HG03442 (cell line): ENCODE data around the gene XRN2.

Source experiments
- ATAC-seq: cut with Tn5 transposase; IDR thresholded peaks from one replicate; pipeline ENCODE4 v1.9.1; 2021; ENCODE audit warnings: mild to moderate bottlenecking, moderate library complexity; ENCODE audit not compliant: unreplicated experiment

Gene XRN2

GRCh38 chr20:21384308-21384892, 81.3 kb downstream of the XRN2 start:
- ATAC-seq = no peak

- ATAC-seq = no peak
Measured at GRCh38 chr20:21386111-21386510, 83.0 kb downstream of the XRN2 start.

DNA sequence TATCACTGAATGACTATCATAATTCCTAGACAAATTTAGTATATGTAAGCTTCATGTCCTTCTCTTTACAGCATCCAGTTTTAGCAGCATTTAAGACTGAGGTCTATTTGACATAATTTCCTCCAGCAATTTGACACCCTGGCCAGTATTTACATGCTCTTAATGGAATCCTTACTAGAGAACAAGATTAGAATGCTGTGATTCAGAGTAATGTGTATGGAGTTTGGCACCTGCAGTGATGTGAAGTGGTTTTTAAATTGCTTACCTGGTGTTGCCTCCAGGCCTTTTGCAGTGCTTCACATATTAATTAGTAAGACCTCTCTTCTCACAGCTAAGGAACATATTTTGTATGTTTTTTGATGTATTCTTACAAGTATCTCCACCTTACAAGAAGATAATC, 84.4 kb downstream of the XRN2 start:
- ATAC-seq = no peak

DNA sequence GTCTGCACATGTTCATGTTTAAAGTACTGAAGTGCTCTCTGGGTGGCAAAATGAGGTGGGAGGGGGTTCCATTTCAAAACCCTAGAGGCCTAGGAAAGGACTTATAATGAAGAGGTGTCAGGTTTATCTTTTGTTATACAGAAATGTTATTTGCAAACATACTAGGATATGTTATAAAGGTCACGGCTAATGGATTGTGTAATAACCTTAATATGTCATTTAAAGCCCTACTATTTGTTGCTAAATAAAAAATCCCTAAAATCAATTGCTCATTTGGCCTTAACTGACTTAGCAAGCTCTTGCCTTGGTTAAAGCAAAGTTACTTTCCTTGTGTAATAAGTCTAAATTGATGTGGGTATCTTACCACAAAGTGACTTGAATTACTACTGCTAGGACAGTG, 85.4 kb downstream of the XRN2 start:
- no peak for ATAC-seq

DNA sequence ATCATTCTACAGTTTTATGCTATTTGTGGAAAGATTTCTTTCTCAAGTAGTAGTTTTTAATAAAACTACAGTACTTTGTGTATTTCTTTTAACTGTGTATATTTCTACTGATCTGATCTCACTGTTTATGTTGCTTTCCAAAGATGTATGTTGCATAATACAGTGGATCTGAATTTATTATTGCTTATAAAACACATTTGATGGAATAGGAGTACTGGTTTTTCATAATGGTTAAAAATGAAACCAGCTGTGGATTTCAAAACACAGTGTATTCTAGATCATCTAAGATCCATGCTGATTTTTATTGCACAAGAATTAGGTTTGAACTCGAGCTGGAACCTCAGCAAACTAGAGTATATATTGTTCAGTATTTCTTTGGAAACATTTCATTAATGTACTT, 86.2 kb downstream of the XRN2 start:
- ATAC-seq = no peak

DNA sequence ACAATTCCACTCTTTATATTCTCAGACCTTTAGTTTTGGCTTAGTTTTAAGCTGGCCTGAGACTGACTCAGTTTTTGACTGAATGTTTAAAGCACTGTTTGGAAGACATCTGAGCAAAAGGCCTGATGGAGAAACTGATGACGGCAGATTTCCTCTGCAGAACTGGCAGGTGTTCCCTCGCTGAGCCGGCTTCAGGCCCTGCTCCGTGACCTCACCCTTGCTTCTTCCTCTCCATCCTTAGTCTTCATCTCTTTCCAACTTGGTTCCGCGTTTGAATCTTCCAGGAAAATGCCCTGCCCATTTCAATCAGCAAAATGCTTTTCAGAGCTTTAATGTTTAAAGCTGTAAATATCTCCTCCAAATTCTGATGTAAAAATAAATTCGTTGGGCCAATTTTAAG, 87.6 kb downstream of the XRN2 start:
- ATAC-seq = no peak

DNA sequence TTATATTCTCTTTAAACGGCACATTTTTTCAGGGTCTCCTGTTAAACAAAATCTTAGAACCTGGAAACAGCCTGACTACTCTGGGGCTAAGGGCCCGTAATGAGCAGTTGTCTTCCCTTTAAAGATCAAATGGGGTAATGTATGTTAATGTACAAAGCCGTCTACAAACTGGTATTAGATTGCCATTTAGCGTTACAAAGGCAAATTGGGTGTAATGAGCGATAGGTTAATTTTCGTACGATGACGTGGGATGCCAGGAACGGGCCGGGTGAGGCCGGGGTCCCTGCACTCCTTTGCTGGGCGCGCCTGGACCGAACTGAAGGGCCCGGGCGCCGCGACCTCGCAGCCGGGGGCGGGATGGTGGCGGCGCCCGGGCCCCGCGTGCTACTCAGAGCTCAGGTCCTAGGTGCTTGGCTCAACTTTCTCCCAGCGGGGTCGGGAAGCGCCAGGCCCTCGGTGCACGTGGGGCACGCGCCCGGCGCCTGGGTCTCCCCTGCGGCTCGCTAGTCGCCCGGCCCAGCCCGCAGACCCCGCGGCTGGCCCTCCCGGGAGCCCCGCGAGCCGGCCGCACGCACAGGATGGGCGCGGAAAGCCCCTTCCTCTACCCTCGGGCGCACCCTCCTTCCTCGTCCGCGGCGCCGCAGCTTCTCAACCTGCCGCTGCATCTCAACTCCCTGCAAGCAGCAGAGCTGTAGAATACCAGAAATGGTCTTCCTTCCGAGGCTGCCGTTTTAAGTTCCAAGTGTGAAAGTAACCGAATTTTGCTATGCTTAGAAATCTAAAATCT, 88.2 kb downstream of the XRN2 start:
- no peak for ATAC-seq

- ATAC-seq = no peak
Measured at GRCh38 chr20:21391972-21392352, 88.8 kb downstream of the XRN2 start.

DNA sequence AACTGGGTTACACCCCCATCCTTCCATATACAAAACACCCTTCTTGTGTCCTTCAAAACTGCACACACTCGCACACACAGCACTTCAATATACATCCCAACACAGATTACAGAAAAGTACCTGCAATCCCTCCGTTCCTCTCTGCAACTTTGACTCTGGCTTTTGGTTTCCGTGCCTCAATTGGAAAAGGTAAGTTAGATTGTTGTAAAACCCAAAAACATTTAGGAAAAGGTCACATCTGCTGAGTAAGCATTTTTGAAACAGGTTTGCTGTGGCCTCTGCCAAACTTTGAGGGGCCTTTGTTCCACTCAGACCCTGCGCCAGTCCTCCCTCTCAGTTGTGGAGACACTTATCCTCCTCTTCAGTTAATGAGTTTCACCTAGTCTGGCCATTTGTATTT, 90.0 kb downstream of the XRN2 start:
- ATAC-seq = no peak

DNA sequence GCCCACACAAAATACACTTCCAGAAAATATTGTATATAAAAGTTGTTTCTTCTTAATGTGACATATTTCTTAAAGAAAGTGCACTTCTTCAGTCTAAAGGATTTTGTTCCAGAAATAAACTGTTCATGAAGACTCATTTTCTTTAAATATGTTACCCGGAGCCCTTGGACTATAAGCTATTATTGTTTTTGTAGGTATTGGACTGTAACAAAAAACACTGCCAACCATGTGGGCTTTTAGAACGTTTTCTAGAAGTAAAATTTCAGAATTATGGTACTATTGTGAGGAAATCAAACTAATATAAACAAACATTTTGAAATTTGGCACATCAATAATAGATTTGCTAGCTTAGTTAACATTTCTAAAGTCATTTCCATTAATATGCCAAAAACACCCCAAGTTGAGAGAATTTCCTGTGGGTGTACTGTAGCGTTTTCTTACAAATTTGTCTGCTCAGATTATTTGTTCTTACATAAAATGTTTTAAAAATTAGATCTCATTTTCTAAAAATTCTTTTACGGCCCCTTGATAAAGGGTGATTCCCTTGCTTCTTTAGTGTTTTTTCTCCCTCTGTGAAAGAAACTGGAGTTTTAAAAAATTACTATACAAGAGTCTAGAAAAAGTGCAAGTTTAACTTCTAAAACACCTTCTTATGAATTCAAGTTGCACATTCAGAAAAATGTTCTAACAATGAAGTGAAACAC, 90.8 kb downstream of the XRN2 start:
- ATAC-seq = no peak

GRCh38 chr20:21394551-21394950, 91.4 kb downstream of the XRN2 start:
- no peak for ATAC-seq

DNA sequence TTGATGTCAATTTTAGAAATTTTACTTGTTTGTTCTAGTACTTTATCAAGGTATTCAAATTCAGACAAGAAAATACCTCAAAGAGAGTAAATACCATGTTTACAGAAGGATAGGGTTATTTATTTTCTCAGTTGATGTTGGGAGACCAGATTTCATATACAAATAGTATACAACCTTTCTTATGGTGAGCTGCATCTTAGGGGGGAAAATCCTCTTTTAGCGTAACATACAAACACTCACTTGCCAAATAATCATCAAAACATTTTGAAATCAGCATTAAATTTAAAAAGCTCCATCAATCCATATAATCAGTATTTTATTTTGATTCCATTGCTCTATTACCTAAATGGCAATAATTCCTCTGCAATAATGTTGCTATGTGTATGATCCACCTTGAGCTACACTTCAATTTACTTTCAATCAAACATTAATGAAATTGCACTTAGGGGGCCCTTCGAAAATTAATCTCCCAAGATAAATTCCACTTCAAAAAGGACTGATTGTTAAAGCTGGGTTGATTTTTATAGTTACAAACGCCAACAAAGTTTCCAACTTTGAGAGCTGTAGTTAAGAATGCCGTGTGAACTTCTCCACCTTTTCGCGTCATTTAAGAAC, 92.0 kb downstream of the XRN2 start:
- ATAC-seq = no peak

DNA sequence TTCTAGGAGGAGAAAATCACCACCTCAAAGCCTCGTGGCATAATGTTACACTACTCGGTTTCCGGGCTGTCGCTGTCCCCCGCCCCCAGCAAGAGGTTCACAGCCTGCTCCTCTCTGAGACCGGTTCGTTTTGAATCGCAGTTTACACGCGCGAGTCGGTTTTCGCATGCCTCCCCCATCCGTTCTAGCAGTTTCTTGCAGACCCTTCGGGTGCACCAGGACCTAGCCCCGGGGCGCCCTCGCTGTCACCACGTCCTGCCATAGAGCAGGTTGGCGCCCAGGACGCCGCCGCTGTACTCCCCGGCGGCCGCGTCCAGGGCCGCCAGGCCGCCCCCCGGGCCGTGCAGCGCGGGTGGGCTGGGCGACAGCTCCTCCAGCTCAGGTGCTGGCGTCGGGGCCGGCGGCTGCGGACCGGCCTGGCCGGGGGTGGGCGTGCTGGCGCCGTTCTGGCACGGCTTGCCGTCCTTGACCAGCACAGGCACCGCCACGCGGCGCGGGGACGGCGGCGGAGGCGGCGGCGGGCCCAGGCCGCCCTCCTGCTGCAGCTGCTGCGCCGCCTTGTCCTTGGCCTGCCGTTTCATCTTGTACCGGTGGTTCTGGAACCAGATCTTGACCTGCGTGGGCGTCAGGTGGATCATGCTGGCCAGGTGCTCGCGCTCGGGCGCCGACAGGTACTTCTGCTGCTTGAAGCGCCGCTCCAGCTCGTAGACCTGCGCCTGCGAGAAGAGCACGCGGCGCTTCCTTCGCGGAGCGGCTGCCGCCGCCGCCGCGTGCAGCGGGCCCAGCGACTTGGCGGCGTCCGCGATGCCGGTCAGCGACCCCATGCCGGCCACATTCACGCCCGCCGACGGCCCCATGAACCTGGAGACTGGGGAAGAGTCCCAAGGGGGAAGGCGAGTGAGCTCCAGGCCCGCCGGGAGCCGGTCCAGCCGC, 92.8 kb downstream of the XRN2 start:
- ATAC-seq = no peak

GRCh38 chr20:21396599-21397340, 93.6 kb downstream of the XRN2 start:
- no peak for ATAC-seq

DNA sequence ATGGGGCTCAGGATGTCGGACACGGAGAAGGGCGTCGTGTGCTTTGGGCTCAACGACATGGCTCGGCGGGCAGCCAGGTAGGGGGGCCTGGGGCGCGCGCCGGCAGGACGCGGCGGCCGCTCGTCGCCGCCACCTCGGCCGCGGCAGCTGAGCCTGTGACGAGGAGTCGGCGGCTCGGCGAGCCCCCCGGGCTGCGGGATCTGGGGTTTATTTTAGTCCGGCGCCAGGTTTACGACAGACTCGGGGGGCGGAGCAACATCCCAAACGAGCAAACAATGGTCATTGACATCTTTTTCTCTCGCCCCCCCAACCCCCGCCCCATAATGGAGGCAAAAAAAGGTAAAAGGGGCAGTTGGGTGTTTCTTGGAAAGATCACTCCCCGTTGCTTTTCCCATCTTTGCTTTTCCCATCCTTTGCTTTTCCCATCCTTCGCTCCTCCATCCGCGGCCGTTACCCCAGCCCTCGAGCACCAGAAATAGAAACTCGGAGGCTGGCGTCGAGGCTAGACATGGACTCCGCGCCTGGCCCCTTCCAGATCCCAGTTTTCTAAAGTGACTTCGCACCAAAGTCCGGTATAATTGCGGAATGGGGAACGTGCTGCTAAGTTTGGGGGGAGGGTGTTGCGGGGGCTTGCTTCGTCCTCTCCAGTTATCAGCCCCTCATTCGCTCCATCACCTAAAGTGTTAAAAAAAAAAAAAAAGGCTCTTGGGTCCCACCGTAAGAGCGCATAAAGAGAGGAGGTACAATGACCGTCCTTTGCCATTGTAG, 94.4 kb downstream of the XRN2 start, which contains the start of gene NKX2-4:
Gene NKX2-4, minus strand, starts transcription at position 186 of the 768 bp plus-strand sequence. Its CDS starts 127 bp downstream, at position 59.
- no peak for ATAC-seq

- no peak for ATAC-seq
Measured at GRCh38 chr20:21398109-21399004, 95.2 kb downstream of the XRN2 start.

DNA sequence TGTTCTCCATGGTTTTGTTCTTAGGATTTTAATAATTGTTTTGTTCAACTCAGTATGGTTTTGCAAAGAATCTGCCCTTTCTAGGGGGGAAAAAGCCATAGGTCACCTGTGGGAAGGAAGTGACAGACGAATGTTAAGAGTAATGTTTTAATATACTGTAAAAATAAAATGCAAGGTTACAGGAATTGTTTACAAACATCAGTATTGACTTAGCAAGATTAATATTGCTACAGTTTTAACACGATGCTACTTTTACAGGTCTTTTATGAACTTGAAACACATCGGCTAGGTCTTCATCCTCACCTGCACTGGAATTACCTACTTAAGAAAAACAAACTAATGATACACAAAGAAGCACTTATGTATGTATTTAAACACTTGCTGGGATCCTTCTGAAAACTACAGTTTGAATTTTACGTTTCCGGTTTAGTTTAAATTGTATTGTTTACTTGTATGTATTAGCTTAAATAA, 95.9 kb downstream of the XRN2 start:
- no peak for ATAC-seq

GRCh38 chr20:21411725-21412124, 108.6 kb downstream of the XRN2 start:
- no peak for ATAC-seq
